Calu3 (cell line): Measurements from ENCODE around the gene SLC19A2. TPM values are rescaled to one million over a fixed set of nuclear protein-coding genes. Genes with fewer than 3 reads are reported as not detected.

Source experiments
- BruUV-seq: library from RNA; stranded (reverse); fragments of 400-500 nt; replicated peaks from 2 replicates; lab custom pipeline; 2021; lab: Mats Ljungman, UMichigan
- CTCF ChIA-PET: fragments of 300-600 bp; sonication (Branson Sonifier 250); formaldehyde crosslinking; loops from one replicate; lab custom pipeline; 2022; ENCODE audit warnings: antibody characterized with exemption; lab: Charles Lee
- DNase-seq: peaks from one replicate; pipeline ENCODE4 v3.0.0; 2022
- H3K27ac Mint-ChIP-seq: one replicate; pipeline ENCODE4 v1.8.0; 2022; ENCODE audit warnings: mixed read lengths; ENCODE audit not compliant: unreplicated experiment
- H3K27me3 Mint-ChIP-seq: one replicate; pipeline ENCODE4 v1.8.0; 2022; ENCODE audit warnings: mixed read lengths; ENCODE audit not compliant: unreplicated experiment
- H3K36me3 Mint-ChIP-seq: one replicate; pipeline ENCODE4 v1.8.0; 2022; ENCODE audit warnings: mild to moderate bottlenecking, moderate library complexity, mixed read lengths; ENCODE audit not compliant: insufficient read depth, unreplicated experiment
- H3K4me1 Mint-ChIP-seq: one replicate; pipeline ENCODE4 v1.8.0; 2022; ENCODE audit warnings: mild to moderate bottlenecking, low read depth, mixed read lengths; ENCODE audit not compliant: unreplicated experiment
- H3K4me3 Mint-ChIP-seq: one replicate; pipeline ENCODE4 v1.8.0; 2022; ENCODE audit warnings: mild to moderate bottlenecking, low read depth, moderate library complexity, mixed read lengths; ENCODE audit not compliant: unreplicated experiment
- H3K9me3 Mint-ChIP-seq: one replicate; pipeline ENCODE4 v1.8.0; 2022; ENCODE audit warnings: low read depth, mixed read lengths; ENCODE audit not compliant: unreplicated experiment
- intact Hi-C: fragments of 100-400 bp; cut with micrococcal nuclease; formaldehyde crosslinking; loops from one replicate; pipeline ENCODE4 v1.10.0; 2022; ENCODE audit not compliant: unreplicated experiment
- total RNA-seq: library from RNA; stranded (reverse); gene quantifications from 2 replicates; pipeline ENCODE4 v1.2.3, GENCODE V29; 2022
- TF ChIP-seq, protein P1 (sequence below): fragments of 200-600 bp; IDR thresholded peaks from one replicate; pipeline ENCODE4 v1.8.0; 2022; ENCODE audit warnings: antibody characterized with exemption; ENCODE audit not compliant: unreplicated experiment

The SLC19A2 gene
- total RNA-seq, 1 experiment from 2014 or later: 22.0 TPM

DNA sequence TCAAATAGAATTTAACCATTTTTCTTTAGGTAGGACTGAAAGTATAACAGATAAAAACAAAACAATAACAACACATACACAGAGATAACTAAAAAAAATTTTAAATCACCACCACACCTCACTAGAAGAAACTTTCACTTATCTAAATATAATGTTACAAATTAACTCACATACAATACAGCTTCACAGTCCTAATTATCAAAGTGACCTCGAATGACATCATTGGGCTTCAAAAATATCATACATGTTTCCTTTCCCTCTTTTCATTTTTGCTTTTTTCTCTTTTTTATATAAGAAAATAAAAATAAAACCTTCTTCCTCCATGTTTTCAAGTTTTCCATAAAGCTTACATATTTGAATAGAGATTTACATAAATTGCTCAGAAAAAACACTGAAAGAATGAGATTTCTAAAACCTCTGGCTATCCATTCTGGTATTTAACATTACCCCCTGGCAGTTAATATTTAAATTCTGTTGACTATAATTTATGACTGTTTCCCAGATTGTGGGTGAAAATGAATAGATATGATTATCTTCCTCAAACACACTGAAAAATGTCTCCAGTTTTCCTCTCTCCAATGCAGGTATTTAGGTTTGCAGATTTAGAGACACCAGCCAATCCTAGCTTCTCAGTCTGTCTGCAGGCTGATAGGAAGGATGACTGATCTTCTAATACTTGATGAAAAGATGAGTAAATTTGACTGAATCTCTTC lies 40.5 kb upstream of the SLC19A2 start:
- BruUV-seq: no TSS peak
- CTCF ChIA-PET: no interaction called here
- TF ChIP-seq, protein P1, sequence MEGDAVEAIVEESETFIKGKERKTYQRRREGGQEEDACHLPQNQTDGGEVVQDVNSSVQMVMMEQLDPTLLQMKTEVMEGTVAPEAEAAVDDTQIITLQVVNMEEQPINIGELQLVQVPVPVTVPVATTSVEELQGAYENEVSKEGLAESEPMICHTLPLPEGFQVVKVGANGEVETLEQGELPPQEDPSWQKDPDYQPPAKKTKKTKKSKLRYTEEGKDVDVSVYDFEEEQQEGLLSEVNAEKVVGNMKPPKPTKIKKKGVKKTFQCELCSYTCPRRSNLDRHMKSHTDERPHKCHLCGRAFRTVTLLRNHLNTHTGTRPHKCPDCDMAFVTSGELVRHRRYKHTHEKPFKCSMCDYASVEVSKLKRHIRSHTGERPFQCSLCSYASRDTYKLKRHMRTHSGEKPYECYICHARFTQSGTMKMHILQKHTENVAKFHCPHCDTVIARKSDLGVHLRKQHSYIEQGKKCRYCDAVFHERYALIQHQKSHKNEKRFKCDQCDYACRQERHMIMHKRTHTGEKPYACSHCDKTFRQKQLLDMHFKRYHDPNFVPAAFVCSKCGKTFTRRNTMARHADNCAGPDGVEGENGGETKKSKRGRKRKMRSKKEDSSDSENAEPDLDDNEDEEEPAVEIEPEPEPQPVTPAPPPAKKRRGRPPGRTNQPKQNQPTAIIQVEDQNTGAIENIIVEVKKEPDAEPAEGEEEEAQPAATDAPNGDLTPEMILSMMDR: no peak
- H3K27ac Mint-ChIP-seq: no peak overlapping the region
- no peak for DNase-seq
- no peaks in the 10 kb centered on the region for H3K9me3 Mint-ChIP-seq
- no peak overlapping the region for H3K4me3 Mint-ChIP-seq
- no peaks in the 10 kb centered on the region for H3K27me3 Mint-ChIP-seq
- peaks cover 65% of the 10 kb centered on the region for H3K4me1 Mint-ChIP-seq
- intact Hi-C loops: loop anchor here (5.0 kb wide), 3 partner anchors 39 to 159 kb away; partner anchors contain the start of genes BLZF1, NME7 and SLC19A2
- H3K36me3 Mint-ChIP-seq: peaks cover 8% of the 10 kb centered on the region

DNA sequence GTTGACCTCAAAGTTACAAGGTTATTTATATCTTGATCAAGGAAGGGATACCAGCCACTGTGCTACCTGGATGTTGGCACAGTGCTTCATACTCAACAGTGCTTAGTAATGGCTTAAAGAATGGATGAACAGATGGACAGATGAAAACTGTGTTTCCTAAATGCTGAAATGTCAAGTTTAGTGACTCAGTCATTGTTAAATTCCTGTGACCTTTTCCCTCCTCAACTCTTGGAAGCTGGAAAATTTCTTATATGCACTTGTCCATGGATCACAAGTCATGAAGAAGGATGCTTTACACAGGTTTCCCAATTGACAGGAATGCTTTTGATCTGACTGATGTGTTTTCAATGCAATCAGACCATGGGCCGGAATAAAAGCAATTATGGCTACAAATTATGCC lies 39.6 kb upstream of the SLC19A2 start:
- no TSS peak for BruUV-seq
- H3K36me3 Mint-ChIP-seq: peaks cover 8% of the 10 kb centered on the region
- no peak for DNase-seq
- no peaks in the 10 kb centered on the region for H3K9me3 Mint-ChIP-seq
- CTCF ChIA-PET: no interaction called here
- H3K4me3 Mint-ChIP-seq: no peak overlapping the region
- H3K4me1 Mint-ChIP-seq: peaks cover 56% of the 10 kb centered on the region
- no peaks in the 10 kb centered on the region for H3K27me3 Mint-ChIP-seq
- intact Hi-C loops: loop anchor here (5.0 kb wide), 3 partner anchors 38 to 158 kb away; partner anchors contain the start of genes BLZF1, NME7 and SLC19A2
- TF ChIP-seq, protein P1: no peak
- H3K27ac Mint-ChIP-seq: no peak overlapping the region

DNA sequence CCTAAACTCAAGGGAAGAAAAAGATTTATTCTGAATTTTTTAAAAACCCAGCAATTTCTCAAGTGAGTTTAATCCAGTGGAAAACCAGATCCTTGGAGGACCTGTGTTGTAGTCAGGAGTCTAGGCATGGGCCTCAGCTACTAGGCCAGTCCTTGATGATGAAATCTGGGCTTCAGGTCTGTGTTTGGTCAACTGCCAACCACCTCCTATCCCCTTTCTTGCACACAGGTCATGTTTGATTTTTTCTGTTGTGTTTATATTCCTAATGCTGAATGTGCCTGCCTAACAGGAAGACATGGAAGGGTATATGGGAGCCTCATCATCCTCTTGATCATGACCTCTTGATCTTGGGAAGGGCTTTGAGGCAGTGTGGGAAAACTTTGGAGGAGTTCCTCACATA lies 38.2 kb upstream of the SLC19A2 start:
- Mint-ChIP-seq H3K27ac (no peak overlapping the region), H3K4me1 (peaks cover 43% of the 10 kb centered on the region), H3K36me3 (peaks cover under 1% of the 10 kb centered on the region), H3K4me3 (no peak overlapping the region), H3K9me3 (no peaks in the 10 kb centered on the region), H3K27me3 (no peaks in the 10 kb centered on the region)
- intact Hi-C loops: no loop called here
- CTCF ChIA-PET: no interaction called here
- TF ChIP-seq, protein P1: no peak
- no TSS peak for BruUV-seq
- DNase-seq: no peak

DNA sequence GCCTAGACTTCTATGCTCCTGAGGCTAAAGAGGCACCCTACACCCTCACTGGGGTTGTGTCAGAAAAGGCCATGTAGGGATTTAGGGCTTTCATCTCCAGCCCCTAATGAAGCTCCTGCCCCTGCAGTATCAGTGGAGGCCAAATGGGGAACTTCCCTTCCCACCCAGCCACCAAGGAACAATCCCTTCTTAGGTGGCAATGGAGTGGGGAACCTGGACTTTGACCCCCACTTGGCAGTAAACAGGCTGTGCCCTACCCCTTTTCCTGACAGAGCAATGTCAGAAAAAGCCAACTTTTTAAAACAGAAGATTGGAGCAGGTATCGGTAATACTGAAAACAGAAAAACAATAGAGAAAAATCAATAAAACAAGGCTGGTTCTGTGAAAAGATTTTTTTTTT lies 35.5 kb upstream of the SLC19A2 start:
- H3K27ac Mint-ChIP-seq: no peak overlapping the region

More for the DNA sequence above, 35.5 kb upstream of the SLC19A2 start:
- H3K27me3 Mint-ChIP-seq: no peaks in the 10 kb centered on the region
- BruUV-seq: no TSS peak
- TF ChIP-seq, protein P1: no peak
- CTCF ChIA-PET: no interaction called here
- H3K4me1 Mint-ChIP-seq: peaks cover 27% of the 10 kb centered on the region
- no peak for DNase-seq
- intact Hi-C loops: no loop called here
- H3K9me3 Mint-ChIP-seq: no peaks in the 10 kb centered on the region
- H3K36me3 Mint-ChIP-seq: no peaks in the 10 kb centered on the region
- no peak overlapping the region for H3K4me3 Mint-ChIP-seq
